ENCODE results near the gene SH3BGRL2. TPM values are rescaled to one million over a fixed set of nuclear protein-coding genes. Genes with fewer than 3 reads are reported as not detected.
"Not testable (repeated sequence)": the region's sequence is repeated elsewhere in the genome, so short reads cannot be mapped to it uniquely, and the experiment has no call there.

Gene SH3BGRL2
- total RNA-seq, 1 donor from 2014 or later, result 40.0 TPM

DNA sequence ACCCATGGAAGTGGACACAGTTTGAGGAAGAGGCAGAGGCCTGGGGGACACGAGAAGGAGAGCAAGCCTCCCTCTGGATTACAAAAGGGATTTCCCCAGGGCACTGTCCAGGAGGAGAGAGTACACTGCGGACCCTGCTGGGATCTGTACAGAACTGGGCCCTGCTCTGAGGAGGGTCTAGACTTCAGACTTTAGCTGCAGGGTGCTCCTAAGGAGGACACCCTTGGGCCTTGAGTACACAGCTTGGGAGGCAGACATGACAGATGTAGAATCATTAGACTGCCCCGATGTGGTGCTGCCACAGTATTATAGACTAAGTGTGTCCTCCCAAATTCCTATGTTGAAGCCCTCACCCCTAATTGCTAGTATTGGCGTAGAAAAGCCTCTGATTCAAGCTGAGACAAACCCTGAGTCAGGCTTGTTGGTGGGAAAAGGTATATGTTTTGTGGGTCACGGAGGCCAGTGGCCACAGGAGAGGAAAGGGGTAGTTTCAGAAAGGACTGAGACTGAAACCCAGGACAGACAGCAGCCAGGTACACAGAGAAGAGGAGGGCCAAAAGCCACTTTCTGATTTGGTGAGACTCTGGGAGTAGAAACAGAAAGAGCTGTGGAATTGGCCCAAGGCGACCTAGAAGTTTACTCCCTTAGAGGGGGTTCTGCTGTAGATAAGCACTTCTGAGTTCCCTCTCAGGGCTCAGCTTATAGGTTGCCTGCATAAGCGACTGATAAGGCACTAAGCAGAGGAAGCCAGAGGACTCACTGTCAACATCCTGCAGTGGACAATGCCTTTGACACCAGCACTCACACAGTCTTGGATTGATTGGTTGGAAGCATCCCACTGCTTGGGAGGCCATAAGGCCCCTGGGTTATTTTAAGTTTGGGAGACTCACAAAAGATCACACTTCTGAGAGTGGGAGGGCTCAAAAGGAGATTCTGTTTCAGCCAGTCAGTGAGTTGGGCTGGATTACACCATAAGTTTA lies 16.5 kb upstream of the SH3BGRL2 start:
- TF ChIP-seq, protein P1, sequence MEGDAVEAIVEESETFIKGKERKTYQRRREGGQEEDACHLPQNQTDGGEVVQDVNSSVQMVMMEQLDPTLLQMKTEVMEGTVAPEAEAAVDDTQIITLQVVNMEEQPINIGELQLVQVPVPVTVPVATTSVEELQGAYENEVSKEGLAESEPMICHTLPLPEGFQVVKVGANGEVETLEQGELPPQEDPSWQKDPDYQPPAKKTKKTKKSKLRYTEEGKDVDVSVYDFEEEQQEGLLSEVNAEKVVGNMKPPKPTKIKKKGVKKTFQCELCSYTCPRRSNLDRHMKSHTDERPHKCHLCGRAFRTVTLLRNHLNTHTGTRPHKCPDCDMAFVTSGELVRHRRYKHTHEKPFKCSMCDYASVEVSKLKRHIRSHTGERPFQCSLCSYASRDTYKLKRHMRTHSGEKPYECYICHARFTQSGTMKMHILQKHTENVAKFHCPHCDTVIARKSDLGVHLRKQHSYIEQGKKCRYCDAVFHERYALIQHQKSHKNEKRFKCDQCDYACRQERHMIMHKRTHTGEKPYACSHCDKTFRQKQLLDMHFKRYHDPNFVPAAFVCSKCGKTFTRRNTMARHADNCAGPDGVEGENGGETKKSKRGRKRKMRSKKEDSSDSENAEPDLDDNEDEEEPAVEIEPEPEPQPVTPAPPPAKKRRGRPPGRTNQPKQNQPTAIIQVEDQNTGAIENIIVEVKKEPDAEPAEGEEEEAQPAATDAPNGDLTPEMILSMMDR (conservative IDR thresholded peaks at IDR 0.05), result no peak
- no peaks in the 10 kb centered on the region for H3K27me3 Mint-ChIP-seq
- DNase-seq (ENCODE audit: extremely low spot score, unreplicated experiment), result no peak
- no peaks in the 10 kb centered on the region for H3K9me3 Mint-ChIP-seq
- peaks cover 44% of the 10 kb centered on the region for H3K4me1 Mint-ChIP-seq (ENCODE audit: unreplicated experiment)
- H3K36me3 Mint-ChIP-seq, result no peaks in the 10 kb centered on the region
- no peak overlapping the region for H3K4me3 Mint-ChIP-seq
- H3K27ac Mint-ChIP-seq, result peak overlapping the region; percentile 86

DNA sequence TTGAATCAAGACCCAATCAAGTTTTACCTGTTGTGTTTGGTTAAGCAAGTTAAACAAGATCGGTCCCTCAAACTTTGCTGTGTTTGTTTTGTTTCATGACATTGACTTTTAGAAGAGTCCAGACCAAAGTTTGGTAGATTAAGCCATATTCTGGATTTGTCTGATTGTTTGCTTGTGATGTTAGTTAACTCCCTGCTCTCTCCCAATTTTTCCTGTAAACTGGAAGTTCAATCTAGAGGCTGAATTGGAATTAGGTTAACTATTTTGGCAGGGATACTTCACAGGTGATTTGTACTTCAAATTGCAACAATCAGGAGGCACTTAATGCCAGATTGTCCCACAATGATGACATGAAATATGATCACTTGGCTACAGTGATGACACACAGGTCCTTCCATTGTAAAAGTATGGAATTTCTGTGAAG lies 13.6 kb upstream of the SH3BGRL2 start:
- Mint-ChIP-seq H3K4me3 (peak overlapping the region; percentile 51), H3K4me1 (ENCODE audit: unreplicated experiment) (peaks cover 55% of the 10 kb centered on the region), H3K9me3 (no peaks in the 10 kb centered on the region), H3K27me3 (no peaks in the 10 kb centered on the region), H3K36me3 (no peaks in the 10 kb centered on the region), H3K27ac (peak overlapping the region; percentile 85)
- no peak for DNase-seq (ENCODE audit: extremely low spot score, unreplicated experiment)
- TF ChIP-seq, protein P1 (conservative IDR thresholded peaks at IDR 0.05), result no peak

- not testable (repeated sequence) for H3K4me3 Mint-ChIP-seq; H3K27ac Mint-ChIP-seq; DNase-seq (ENCODE audit: extremely low spot score, unreplicated experiment); H3K36me3 Mint-ChIP-seq; H3K27me3 Mint-ChIP-seq; H3K9me3 Mint-ChIP-seq
- H3K4me1 Mint-ChIP-seq (ENCODE audit: unreplicated experiment), result peaks cover 48% of the 10 kb centered on the region
Observed at GRCh38 chr6:79618425-79618824, 12.7 kb upstream of the SH3BGRL2 start.

GRCh38 chr6:79621579-79621978 lies 9.6 kb upstream of the SH3BGRL2 start:
- Mint-ChIP-seq H3K4me1 (ENCODE audit: unreplicated experiment) (peaks cover 27% of the 10 kb centered on the region), H3K27ac (no peak overlapping the region), H3K4me3 (no peak overlapping the region), H3K36me3 (no peaks in the 10 kb centered on the region), H3K9me3 (no peaks in the 10 kb centered on the region), H3K27me3 (no peaks in the 10 kb centered on the region)
- TF ChIP-seq, protein P1 (conservative IDR thresholded peaks at IDR 0.05), result no peak
- DNase-seq (ENCODE audit: extremely low spot score, unreplicated experiment), result no peak

DNA sequence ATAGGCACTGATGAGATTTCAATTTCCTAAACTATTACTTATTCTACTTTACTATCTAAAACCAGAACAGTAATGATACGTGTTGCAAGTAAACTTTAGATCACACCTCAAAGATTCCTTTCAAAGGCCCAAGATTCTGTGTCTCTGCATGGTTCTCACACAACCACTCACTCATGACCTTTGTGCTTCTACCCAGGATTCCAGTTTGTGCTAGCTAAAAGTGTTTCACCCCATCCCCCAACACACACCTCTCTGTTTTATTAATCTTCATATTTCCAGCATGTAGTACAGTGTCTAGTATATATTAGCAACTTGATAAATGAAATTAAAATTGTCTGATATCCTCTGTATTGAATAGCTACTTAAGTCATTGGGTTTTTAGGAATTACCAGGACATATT lies 8.8 kb upstream of the SH3BGRL2 start:
- DNase-seq (ENCODE audit: extremely low spot score, unreplicated experiment), result no peak
- no peaks in the 10 kb centered on the region for H3K36me3 Mint-ChIP-seq
- no peak overlapping the region for H3K4me3 Mint-ChIP-seq
- peaks cover 23% of the 10 kb centered on the region for H3K4me1 Mint-ChIP-seq (ENCODE audit: unreplicated experiment)
- no peaks in the 10 kb centered on the region for H3K27me3 Mint-ChIP-seq
- TF ChIP-seq, protein P1 (conservative IDR thresholded peaks at IDR 0.05), result no peak
- no peak overlapping the region for H3K27ac Mint-ChIP-seq
- H3K9me3 Mint-ChIP-seq, result no peaks in the 10 kb centered on the region

GRCh38 chr6:79623106-79623505 lies 8.0 kb upstream of the SH3BGRL2 start:
- peaks cover 21% of the 10 kb centered on the region for H3K4me1 Mint-ChIP-seq (ENCODE audit: unreplicated experiment)
- H3K27ac Mint-ChIP-seq, result no peak overlapping the region
- no peaks in the 10 kb centered on the region for H3K9me3 Mint-ChIP-seq
- H3K27me3 Mint-ChIP-seq, result no peaks in the 10 kb centered on the region
- H3K4me3 Mint-ChIP-seq, result no peak overlapping the region
- TF ChIP-seq, protein P1 (conservative IDR thresholded peaks at IDR 0.05), result no peak
- no peaks in the 10 kb centered on the region for H3K36me3 Mint-ChIP-seq
- DNase-seq (ENCODE audit: extremely low spot score, unreplicated experiment), result no peak

All from type B pancreatic cell (in vitro differentiated cells).